ENCODE results near the gene GARIN5A. TPM values are rescaled to one million over a fixed set of nuclear protein-coding genes. Genes with fewer than 3 reads are reported as not detected.

Gene GARIN5A
- total and polyA plus RNA-seq, 10 donors, result 0.42 to 1.4 (median 0.54) TPM; not detected in 6

DNA sequence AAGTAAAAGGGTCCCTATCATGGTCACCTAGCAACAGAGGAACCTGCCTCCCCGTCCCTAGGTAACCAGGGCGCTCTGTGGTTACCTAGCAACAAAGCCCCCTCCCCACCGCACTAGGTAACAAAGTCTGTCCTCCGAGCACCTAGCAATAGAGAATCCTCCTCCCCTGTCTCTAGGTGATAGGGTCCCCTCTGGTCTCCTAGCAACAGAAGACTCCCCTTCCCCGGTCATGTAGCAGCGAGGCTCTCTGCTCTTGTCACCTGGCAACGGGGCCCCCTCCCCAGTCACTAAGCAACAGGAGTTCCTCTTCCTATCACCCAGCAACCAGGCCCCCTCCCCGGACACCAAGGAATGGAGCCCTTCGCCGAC is 34.0 kb upstream of the GARIN5A start:
- Histone ChIP-seq H3K4me3 (peak overlapping the region; percentile 43 to 81 (median 62)), H3K27ac (peak overlapping the region; percentile 32 to 90 (median 85)), H3K9me3 (no peaks in the 10 kb centered on the region), H3K36me3 (peaks cover 0 to 8% (median 4%) of the 10 kb centered on the region in 6 donors), H3K4me1 (peaks cover 0 to 20% (median 13%) of the 10 kb centered on the region in 6 donors), H3K27me3 (replicated peaks in 1 of 7) (peaks cover 0 to 22% (median 0%) of the 10 kb centered on the region in 7 donors)
- TF ChIP-seq, protein P1, sequence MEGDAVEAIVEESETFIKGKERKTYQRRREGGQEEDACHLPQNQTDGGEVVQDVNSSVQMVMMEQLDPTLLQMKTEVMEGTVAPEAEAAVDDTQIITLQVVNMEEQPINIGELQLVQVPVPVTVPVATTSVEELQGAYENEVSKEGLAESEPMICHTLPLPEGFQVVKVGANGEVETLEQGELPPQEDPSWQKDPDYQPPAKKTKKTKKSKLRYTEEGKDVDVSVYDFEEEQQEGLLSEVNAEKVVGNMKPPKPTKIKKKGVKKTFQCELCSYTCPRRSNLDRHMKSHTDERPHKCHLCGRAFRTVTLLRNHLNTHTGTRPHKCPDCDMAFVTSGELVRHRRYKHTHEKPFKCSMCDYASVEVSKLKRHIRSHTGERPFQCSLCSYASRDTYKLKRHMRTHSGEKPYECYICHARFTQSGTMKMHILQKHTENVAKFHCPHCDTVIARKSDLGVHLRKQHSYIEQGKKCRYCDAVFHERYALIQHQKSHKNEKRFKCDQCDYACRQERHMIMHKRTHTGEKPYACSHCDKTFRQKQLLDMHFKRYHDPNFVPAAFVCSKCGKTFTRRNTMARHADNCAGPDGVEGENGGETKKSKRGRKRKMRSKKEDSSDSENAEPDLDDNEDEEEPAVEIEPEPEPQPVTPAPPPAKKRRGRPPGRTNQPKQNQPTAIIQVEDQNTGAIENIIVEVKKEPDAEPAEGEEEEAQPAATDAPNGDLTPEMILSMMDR (IDR thresholded peaks at IDR 0.05 in 8 of 11, conservative IDR thresholded peaks at IDR 0.05 in 3 of 11), result no peak
- TF ChIP-seq POLR2A (IDR thresholded peaks at IDR 0.05) (no peak), POLR2AphosphoS5 (IDR thresholded peaks at IDR 0.05) (no peak)
- DNase-seq, result no peak
- intact Hi-C loops (cut with DNase I; ENCODE audit: low total_unique reads), result no loop called here
- 7 to 15% (median 12%) methylated on average over 10 of the region's 10 CpGs for WGBS, 5 donors

DNA sequence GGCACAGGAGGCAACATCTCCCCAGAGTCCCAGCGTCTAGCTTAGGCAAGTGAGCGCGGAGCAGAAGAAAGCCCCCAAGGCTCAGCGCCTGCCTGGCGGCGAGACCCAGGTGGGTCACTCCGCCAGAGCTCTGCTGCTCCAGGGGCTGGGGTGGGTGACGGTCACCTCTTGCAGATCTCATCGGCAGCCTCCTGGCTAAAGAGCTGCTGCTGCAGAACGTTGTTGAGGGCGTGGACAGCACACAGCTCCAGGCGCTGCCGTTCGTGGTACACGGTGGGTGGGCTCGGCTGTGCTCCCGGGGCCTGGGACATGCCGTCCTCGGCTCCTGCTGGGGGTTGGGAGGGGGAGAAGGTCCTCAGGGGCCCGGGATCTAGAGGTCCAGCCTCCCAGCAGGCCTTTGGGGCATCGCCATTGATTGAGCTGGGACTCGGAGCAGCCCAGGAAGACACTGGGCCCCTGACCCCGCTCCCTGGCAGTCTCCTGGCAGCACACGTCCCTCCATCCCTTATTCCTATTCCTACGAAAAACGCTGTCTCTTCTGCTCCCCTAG is 33.5 kb upstream of the GARIN5A start:
- WGBS, 5 donors, result 63 to 83% (median 70%) methylated on average over 17 to 26 of the region's 26 CpGs
- peak; percentile 86 for DNase-seq
- Histone ChIP-seq H3K9me3 (no peaks in the 10 kb centered on the region), H3K27me3 (replicated peaks in 1 of 7) (peaks cover 0 to 17% (median 0%) of the 10 kb centered on the region in 7 donors), H3K27ac (peak overlapping the region in 6 of 8 donors; percentile 80 to 90 (median 89)), H3K4me1 (peaks cover 0 to 20% (median 13%) of the 10 kb centered on the region in 6 donors), H3K36me3 (peaks cover 0 to 12% (median 4%) of the 10 kb centered on the region in 6 donors), H3K4me3 (peak overlapping the region; percentile 43 to 81 (median 62))
- intact Hi-C loops (cut with DNase I; ENCODE audit: low total_unique reads), result no loop called here
- TF ChIP-seq POLR2AphosphoS5 (IDR thresholded peaks at IDR 0.05), result peak in 1 of 3 donors; percentile 38
- TF ChIP-seq, protein P1 (IDR thresholded peaks at IDR 0.05 in 8 of 11, conservative IDR thresholded peaks at IDR 0.05 in 3 of 11), result no peak
- TF ChIP-seq POLR2A (IDR thresholded peaks at IDR 0.05), result no peak

DNA sequence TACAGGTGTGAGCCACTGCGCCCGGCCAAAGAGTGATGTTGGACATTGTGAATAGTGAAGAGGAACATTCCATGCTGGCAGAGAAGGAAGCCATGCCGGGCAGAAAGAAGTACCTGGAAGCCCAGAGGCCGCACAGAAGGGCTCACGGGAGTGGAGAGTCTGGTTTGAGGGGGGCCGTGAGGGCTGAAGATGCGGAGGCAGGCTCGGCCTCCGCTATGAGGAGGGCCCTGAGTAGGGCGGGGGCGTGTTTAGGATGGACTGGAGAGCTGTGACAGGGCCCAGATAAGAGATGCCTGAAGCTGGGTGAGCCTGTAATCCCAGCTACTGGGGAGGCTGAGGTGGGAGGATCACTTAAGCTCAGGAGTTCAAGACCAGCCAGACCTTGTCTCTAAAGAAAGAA is 32.7 kb upstream of the GARIN5A start:
- 87 to 91% (median 88%) methylated on average over 11 of the region's 11 CpGs for WGBS, 5 donors
- peaks cover 0 to 12% (median 4%) of the 10 kb centered on the region in 6 donors for H3K36me3 ChIP-seq
- intact Hi-C loops (cut with DNase I; ENCODE audit: low total_unique reads), result no loop called here
- peaks cover 0 to 9% (median 0%) of the 10 kb centered on the region in 7 donors for H3K27me3 ChIP-seq (replicated peaks in 1 of 7)
- DNase-seq, result peak; percentile 68
- H3K9me3 ChIP-seq, result no peaks in the 10 kb centered on the region
- peaks cover 0 to 20% (median 13%) of the 10 kb centered on the region in 6 donors for H3K4me1 ChIP-seq
- TF ChIP-seq POLR2A (IDR thresholded peaks at IDR 0.05) (no peak), POLR2AphosphoS5 (IDR thresholded peaks at IDR 0.05) (no peak)
- TF ChIP-seq, protein P1 (IDR thresholded peaks at IDR 0.05 in 8 of 11, conservative IDR thresholded peaks at IDR 0.05 in 3 of 11), result no peak
- H3K27ac ChIP-seq, result no peak overlapping the region
- H3K4me3 ChIP-seq, result no peak overlapping the region

DNA sequence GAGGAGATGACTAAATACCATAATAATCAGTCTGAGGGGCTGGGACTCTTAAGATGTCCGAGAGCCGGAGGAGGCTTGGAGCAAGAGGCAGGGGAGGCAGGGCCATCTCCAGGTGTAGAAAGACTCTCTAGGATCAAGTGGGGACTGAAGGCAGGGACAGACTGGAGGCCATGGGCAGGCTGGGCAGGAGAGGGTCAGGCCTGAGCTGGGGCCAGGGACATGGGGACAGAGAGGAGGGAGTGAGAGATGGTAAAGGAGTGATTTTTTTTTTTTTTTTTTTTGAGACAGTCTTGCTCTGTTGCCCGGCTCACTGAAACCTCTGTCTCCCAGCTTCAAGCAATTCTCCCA is 32.2 kb upstream of the GARIN5A start:
- H3K4me3 ChIP-seq, result no peak overlapping the region
- peaks cover 0 to 12% (median 4%) of the 10 kb centered on the region in 6 donors for H3K36me3 ChIP-seq
- H3K27me3 ChIP-seq (replicated peaks in 1 of 7), result peaks cover 0 to 4% (median 0%) of the 10 kb centered on the region in 7 donors
- TF ChIP-seq, protein P1 (IDR thresholded peaks at IDR 0.05 in 8 of 11, conservative IDR thresholded peaks at IDR 0.05 in 3 of 11), result no peak
- TF ChIP-seq POLR2A (IDR thresholded peaks at IDR 0.05) (no peak), POLR2AphosphoS5 (IDR thresholded peaks at IDR 0.05) (no peak)
- 93 to 98% (median 95%) methylated on average over 3 of the region's 3 CpGs for WGBS, 5 donors
- no peaks in the 10 kb centered on the region for H3K9me3 ChIP-seq
- H3K27ac ChIP-seq, result no peak overlapping the region
- DNase-seq, result peak; percentile 43
- intact Hi-C loops (cut with DNase I; ENCODE audit: low total_unique reads), result no loop called here
- peaks cover 0 to 20% (median 13%) of the 10 kb centered on the region in 6 donors for H3K4me1 ChIP-seq
